Activated CD8-positive, alpha-beta memory T cell treated with anti-CD3 and anti-CD28 coated beads for 4 hours (primary cell): ENCODE results near the gene CACNA1E.
"Not testable (repeated sequence)": the region's sequence is repeated elsewhere in the genome, so short reads cannot be mapped to it uniquely, and the experiment has no call there.

Experiments used
- DNase-seq, 2 donors: peaks; one replicate each; pipeline ENCODE4 v3.0.0-alpha.2; 2020; ENCODE audit warnings: low read depth in 2 of 2

CACNA1E gene

GRCh38 chr1:181809991-181810545, 326.8 kb downstream of the CACNA1E start:
- no peak for DNase-seq

GRCh38 chr1:181812208-181812607, 328.9 kb downstream of the CACNA1E start:
- no peak for DNase-seq

GRCh38 chr1:181813266-181813665, 329.9 kb downstream of the CACNA1E start:
- no peak for DNase-seq

GRCh38 chr1:181816608-181817007, 333.3 kb downstream of the CACNA1E start:
- no peak for DNase-seq

- DNase-seq = no peak
Observed at GRCh38 chr1:181817091-181817490, 333.8 kb downstream of the CACNA1E start.

- no peak for DNase-seq
Observed at GRCh38 chr1:181818459-181818858, 335.1 kb downstream of the CACNA1E start.

- DNase-seq = no peak
Observed at GRCh38 chr1:181818943-181819342, 335.6 kb downstream of the CACNA1E start.

- no peak for DNase-seq
Observed at GRCh38 chr1:181821701-181822100, 338.4 kb downstream of the CACNA1E start.

- DNase-seq = not testable (repeated sequence)
Observed at GRCh38 chr1:181832173-181832880, 349.0 kb downstream of the CACNA1E start.

- no peak for DNase-seq
Observed at GRCh38 chr1:181846001-181846645, 362.8 kb downstream of the CACNA1E start.

- no peak for DNase-seq
Observed at GRCh38 chr1:181846681-181847080, 363.4 kb downstream of the CACNA1E start.

- no peak for DNase-seq
Observed at GRCh38 chr1:181849071-181849470, 365.8 kb downstream of the CACNA1E start.

- not testable (repeated sequence) for DNase-seq
Observed at GRCh38 chr1:181854212-181854611, 370.9 kb downstream of the CACNA1E start.

- DNase-seq = no peak
Observed at GRCh38 chr1:181855380-181855779, 372.1 kb downstream of the CACNA1E start.
